ENCODE data around the gene HJURP.

The HJURP gene

DNA sequence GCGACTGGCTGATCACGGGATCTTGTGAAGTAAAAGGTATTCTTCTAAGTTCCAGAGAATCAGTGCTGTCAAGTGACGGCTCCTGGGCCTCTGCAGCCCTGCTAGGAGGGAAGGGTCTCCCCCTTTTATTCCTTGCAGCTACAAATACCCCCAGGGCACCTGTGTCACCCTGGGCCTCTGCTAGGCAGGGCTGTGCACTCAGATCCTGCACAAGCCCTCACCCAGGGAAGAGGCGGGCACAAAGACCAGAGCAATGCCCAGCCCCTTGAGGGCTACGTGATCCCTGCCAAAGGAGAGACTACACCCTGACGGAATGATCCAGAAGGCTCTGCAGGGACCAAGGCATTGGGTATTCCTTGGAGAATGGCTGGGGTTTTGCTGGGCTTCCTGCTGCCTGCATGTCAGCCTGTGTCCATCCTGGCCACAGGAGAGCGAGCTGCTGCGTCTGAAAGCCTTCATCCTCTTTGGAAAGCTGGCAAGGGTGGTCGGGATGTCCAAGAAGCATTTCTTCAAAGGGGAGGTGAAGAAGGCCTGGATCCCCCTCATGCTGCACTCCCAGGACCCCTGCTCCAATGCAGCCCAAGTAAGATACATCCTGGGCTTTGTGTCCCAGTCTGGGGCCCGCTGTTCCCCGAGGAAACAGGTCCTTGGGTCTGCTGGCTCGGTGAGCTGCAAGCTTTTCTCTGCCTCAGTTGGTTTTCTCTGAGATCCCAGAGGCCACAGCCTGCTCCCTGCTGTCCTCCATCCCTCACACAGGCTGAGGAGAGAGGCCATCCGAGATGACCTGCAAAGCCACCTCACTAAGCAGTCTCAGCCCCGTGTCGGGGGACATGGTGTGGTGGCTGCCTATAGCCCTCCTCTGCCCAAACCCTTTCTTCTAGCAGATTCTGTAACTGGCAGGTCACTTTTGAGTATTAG lies 24.9 kb downstream of the HJURP start:
- DNase-seq (ENCODE audit: low spot score), result no peak

DNA sequence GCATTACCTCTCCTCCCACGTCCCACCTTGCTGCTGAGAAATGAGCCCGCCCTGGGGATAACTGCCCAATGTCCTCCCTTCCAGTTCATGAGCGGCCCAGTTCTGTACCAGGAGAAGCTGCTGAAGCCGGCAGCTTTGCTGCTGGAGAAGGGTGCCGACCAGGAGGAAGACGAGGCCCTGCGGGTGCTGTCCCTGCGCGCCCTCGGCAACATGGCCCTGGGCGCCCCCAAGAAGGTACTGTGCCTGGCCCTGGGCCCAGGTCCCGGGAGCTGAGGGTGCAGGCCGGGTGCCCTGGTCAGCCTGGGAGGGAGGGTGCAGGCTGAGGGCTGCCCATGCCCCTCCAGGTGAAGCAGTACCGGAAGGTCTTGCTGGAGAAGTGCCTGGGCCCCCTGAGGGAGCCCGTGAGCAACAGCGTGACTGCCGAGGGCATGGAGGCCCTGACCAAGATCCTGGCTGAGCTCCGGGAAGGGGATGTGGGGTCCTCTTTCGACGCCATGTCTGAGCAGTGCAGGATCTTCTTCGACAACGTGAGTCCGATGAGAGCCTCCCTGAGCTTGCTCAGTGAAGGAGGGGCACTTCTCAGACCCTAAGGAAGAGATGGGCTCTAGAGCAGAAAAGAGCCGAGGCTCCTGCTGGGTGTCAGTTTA lies 25.7 kb downstream of the HJURP start:
- no peak for DNase-seq (ENCODE audit: low spot score)

DNA sequence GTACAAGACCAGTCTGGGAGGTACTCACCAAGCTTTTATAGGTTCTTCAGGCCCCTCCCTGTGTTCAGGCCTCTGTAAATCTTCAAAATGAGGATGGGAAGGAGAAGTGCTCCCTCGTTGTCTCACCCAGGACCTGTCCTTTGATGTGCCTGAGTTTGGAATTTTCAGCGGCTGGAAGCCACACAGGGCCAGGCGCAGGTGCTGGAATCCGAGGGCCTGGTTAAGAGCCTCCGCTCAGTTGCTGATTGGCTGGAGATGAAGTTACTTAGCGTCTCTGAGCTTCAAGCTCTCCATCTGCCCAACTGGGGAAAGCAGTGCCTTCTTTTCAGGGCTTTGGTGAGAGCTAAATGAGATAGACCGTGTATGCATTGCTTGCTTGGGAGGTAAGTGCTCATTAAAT lies 30.0 kb downstream of the HJURP start:
- no peak for DNase-seq (ENCODE audit: low spot score)

DNA sequence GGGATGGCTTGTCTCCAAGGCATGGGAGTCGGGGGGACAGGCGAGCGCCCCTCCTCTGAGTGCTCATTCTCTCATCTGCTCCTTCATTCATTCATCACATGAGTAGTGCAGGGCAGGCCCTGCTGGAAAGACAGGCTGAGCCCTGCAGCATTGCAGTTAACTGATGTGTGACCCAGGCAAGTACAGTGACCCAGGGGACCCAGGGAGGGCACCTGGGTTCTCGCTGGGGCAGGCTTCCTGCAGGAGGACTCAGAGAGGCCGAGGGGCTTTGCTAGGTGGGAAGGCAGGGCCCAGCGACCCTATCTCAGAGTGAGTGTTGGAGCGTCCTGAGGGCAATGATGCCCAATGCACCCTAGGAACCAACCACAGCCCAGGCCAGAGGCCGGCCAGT lies 30.6 kb downstream of the HJURP start:
- DNase-seq (ENCODE audit: low spot score), result no peak

DNA sequence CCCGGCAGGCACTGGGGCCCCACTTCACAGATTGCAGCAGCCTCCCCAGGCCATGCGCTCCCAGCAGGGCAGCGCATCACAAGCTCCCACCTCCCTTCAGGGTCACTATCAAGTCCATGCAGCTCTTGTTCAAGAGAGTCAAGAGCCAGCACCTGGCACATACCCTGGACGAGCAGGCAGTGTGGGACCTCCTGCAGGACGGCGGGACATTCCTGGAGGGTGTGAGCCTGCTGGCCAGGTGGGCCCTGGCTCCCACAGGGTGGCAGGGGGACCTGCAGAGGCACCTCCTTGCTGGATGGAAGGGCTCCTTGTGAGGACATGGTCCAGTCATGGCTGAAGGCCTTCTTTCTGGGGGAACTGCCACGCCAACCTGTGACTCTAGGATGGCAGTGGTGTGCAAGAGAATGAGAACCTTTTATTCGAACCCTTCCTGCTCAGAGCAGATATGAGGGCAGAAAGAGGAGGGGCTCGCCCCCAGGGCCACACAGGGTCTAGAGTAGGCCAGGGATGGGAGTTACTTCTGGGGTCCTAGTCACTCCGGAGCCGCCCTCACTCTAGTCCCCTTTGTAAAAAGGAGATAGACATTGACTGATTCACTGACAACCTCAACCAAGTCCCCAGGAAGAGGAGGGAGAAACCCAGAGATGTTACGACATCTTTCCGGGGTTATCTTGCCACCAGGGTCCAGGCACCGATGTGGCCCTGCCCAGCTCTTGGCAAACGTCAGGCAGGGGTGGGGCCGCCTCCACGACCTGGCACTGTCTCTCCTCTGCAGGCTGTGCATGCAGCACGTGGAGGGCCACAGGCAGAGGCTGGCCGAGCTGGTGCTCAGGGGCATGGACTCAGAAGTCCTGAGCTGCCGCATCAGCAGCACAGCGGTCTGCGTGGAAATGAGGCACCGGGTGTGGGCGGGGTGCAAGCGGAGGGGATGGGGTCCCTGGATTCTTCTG lies 31.3 kb downstream of the HJURP start:
- no peak for DNase-seq (ENCODE audit: low spot score)

DNA sequence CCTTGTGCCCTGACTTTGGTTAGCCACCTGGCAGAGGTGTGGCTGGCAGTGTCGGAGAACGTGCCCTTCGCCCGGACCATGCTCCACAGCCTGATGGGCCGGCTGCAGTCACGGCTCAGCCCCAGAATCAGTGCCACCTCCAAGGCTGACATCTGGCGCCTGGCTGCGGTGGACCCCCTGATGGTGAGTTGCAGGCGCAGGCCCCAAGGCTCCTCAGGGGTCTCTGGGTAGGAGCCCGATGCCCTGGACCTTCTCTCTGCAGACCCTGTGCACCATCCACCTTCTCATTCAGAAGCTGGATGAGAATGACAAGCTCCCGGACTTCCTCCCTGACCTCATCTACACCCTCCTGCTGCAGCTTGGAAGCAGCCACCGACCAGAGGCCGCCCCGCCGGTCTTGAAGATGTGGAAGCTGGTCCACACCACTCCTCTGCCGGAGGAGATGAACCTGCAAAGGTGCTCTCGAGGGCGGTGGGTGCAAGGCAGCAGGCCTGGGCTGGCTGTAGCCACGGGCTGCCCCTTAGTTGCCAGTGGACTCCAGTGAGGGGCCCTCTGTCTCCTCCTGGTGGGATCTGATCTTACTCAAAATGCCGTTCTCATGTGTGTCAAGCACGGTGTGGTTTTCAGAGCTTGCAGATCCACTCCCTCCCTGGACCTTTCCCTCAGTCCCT lies 32.1 kb downstream of the HJURP start:
- no peak for DNase-seq (ENCODE audit: low spot score)

DNA sequence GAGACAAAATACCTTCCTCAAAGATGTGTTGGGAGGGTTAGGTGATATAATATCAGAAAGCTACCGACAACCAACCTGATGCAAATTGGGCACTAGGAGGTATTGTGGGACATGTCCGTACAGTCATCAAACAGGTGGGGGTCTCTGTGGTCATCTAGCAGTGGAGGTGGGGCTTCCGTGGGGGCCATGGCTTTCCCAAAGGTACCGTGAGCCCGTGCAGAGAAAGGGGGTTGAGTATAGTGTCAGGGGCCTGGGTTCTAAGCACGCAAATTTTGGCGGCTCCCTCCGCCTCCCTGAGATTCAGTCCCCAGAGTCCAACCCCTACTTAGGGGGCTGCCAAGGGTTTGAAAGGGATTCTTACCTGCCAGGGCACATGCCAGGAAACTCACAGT lies 32.6 kb downstream of the HJURP start:
- DNase-seq (ENCODE audit: low spot score), result no peak

DNA sequence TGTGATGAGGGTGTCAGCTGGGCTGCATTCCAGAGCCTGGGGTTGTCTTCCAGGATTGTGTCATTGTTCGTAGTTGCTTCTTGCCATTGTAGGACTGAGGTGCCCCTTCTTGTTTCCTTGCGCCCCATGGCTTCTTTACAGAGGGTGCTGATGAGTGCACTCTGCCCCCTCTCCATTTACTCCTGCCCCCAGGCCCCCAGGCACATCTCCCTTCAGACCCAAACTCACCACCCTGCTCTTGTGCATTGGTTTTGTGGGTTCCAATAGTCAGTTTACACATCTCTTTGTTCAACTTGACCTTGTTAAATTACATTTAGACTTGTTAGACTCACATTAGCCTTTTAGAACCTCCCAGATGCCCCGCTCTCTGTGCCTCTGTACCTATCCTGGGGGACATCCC lies 33.1 kb downstream of the HJURP start:
- DNase-seq (ENCODE audit: low spot score), result no peak

DNA sequence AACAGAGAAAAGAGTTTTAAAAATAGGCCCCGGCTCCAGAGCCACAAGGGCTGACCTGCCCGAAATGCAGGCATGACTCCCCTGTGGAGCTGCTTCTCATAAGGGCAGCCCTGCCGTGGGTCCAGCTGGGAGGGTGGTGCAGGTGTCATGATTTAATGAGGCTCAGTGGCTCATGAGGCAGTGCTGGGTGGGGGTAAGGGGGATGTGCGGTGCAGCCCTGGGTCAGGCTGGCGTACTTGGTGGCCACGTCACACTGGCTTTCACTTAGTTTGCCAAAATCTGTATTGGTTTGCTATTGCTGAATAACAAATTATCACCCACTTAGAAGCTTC lies 33.6 kb downstream of the HJURP start:
- no peak for DNase-seq (ENCODE audit: low spot score)

DNA sequence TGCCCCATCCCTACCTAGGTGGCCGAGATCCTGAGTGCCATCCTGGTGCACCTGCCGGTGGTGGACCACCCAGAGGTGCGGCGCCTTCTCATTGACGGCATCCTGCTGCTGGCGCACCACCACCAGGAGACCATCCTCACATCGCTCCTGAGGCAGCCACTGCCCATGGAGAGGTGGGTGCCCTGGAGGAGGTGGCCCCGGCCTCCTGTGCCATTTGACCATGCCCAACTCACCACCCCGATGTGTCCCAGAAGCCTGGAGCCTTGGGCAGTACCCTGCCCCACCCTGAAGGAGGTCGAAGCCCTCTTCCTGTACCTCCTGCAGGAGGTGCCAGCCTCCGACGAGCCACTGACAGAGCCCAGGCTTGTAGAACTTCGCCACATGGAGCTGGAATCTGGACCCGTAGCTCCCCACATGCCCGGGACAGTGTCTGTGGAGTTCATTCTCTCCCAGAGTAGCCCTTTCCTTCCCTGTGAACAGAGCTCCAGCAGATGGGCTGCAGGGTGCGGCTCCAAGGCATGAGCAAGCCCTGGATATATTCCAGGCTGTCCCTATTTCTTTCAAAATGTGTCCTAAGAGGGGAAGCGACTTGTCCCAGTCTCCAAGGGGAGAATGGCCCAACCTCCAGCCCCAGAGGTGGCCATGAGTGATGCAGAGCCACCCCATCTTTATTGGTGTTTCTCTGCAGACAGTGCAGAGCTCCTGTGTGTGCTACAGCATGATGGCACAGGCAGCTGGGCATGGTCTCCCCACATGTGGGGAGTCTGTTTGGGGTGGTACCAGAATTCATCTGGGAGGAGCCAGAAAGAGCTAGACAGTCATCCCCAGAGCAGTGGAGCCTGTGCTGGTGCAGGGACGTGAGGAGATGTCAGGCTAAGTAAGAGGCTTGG lies 34.2 kb downstream of the HJURP start:
- no peak for DNase-seq (ENCODE audit: low spot score)

DNA sequence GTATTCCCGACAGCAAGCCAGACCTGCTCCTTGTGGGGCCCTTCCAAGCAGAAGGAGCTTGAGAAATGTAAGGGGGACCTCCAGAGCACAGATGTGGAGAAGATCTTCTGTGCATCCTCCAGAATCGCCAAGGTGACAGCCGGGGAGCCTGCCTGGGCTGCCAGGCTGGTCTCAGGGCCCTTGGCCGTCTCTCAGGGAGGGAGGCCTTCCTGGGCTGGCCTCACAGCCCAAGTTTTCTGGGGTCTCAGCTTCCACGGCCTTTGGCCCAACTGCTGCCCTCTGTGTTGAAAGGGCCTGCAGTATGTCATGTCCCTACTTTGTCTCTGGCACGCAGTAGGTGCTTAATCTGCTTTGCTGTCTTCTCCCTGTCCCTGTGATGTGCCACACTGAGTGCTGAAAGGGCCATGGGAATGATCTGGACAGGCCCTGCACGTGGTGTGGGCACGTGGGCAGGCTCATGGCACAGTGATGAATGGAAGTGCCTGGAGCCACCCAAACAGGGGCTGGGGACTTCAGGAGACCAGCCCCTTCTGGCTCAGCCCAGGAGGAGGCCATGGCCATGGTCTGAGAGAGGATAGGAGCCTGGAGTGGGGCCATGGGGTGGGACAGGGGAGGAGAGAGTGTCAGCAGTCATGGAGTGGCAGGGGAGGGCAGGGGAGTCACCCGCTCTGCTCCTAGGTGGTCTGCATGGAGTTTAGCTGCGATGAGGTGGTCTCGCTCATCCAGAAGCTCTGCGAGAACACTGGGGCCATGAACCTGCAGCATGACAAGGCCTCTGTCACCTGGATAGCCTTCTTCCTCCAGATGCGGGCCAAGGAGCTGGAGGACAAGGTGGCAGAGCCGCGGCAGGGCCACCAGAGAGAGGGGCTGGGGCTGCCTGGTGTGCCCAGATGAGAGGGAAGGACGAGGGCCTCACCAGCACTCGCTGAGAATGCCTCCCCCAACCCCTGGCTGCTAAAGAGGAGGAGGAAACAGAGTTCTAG lies 35.4 kb downstream of the HJURP start:
- DNase-seq (ENCODE audit: low spot score), result no peak

DNA sequence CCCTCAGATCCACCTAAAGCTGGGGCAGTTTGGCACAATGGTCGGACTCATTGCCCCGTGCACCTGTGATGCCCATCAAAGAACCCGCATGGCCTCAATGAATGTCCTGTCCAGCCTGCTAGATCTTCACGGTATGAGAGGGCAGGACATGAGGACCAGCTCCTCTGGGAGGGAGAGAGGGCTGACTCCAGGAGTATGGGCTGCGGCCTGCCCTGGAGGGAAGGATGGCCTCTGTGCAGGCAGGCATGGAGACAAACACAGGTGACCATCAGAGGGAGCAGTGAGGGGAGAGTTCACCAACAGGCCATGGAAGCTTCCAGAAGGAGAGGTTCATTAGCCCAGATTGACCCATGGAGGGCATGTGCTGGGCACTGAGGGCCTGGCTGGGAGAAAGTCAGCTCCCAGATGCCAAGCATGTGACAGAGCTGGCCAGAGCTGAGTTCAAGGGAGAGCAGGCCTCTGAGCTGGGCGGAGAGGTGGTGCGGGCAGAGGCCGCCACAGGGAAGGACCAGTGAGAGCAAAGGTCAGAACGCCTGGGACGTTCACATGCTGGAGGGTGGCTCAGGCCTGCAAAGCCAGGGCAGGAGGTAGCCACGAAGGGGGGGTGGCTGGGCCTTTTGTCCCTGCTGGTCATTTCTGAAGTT lies 36.2 kb downstream of the HJURP start:
- DNase-seq (ENCODE audit: low spot score), result no peak

DNA sequence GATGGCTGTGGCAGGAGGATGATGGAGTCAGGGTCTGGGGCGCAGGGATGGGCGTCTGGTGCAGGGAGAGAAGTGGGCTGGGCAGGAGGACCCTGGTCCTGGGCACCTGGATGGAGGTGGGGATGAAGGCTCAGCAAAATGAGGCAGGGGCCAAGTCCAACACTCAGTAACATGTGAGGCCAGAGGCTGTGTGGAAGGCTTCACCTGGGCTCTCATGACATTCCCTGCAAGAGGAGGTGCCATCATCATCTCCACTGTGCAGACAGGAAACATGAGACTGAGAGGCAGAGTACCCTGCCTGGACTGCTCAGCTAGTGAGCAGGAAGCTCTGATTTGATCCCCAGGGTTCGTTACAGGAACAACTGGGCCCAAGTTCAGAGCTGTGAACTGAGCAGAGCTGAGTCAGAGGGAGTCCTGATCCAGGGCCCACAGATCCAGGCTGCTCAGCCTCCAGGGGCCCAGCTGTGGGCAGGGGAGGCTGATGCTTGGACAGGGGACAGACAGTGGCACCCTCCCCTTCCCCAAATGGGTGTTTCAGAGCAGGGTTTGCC lies 36.9 kb downstream of the HJURP start:
- DNase-seq (ENCODE audit: low spot score), result no peak

DNA sequence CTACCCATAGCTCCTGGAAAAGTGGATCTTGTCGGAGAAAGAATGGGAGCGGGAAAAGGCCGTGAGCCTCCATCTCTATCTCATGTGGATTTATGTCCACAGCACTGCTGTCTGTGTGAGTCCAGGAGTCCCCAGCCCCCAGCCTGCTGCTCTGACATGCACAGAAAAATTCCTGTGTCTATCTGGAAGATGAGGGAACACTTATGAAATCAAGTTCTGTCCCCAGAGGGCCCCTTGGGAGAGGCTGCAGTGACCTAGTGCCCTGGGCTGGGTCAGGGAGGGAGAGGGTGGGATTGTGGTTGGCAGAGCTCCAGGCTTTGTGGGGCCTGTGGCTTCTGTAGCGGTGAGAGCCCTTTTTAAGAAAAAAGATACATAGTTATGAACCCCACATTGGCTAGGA lies 37.6 kb downstream of the HJURP start:
- DNase-seq (ENCODE audit: low spot score), result no peak

DNA sequence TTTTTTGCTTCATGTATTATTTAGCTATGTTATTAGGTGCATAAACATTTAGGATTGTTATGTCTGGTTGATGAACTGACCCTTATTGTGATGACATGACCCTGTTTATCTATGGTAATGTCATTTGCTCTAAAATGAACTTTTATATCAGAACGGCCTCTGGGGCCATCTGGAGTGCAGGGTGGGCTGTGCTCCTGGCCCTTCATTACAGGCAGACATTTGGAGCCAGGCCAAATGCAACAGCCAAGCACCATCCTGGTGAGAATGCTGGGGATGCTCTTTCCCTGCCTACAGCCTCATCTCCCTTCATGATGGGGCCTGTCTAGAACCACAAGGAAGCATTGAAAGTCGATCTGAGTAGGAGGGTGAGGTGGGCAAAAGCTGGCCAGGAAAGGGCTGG lies 38.0 kb downstream of the HJURP start:
- no peak for DNase-seq (ENCODE audit: low spot score)

DNA sequence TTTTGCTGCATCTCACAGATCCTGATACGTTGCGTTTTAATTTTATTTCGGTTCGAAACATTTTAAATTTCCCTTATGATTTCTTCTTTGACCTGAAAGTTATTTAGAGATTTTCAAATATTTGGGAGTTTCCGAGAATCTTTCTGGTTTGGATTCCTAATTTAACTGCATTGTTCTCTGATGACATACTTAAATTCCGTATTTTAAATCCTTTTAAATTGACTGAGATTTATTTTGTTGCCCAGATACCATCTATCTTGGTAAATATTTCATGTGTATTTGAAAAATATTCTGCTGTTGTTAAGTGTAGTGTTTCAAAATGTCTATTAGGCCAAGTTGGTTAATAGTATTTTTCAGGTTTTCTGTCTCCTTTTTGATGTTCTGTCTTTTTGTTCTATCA lies 38.5 kb downstream of the HJURP start:
- no peak for DNase-seq (ENCODE audit: low spot score)

DNA sequence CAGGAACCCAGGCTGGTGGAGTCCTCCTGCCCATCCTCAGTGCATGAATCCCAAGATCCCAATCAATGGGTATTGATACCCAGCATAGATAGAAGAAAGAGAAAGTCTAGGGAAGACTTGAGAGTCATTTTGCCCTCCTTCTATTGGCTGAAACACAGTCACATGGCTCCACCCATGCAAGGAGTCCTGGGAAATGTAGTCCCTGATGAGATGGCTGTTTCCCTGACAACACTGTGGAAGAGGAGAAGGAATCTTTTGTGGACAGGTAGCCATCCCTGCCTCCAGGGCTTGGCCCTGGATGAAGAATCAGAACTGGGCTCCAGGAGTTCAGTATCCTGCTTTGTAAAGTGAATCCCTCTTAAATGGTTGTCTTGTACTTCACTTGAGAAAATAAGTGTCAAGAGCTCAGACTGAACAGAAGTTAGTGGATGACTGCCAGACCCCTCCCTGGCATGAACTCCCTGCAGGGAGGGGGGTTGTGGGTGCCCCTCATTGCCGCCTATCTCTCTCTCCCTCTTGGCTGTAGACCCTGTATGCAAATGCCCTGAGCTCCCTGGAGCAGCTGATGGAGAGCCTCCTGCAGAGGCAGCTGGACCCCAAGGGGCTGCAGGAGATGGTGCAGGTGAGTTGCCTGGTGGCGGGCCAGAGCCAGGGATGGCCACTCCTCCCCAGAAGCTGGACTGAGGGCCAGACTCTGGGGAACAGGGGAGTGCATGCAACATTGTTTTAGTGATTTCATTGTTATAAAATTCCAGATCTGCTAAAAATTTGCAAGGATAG lies 40.1 kb downstream of the HJURP start:
- DNase-seq (ENCODE audit: low spot score), result peak; percentile 20

Measured in SW480 (cell line).